H1 (cell line): Measurements from ENCODE around the gene ZNF212. TPM values are rescaled to one million over a fixed set of nuclear protein-coding genes. Genes with fewer than 3 reads are reported as not detected.

ENCODE experiments used
- JUN ChIP-seq: IDR thresholded peaks from 2 replicates; pipeline ENCODE4 v1.6.1; 2011; ENCODE audit warnings: low read depth, mild to moderate bottlenecking, improper control_type of control experiment, low read length
- RAD21 ChIP-seq, 2 experiments: IDR thresholded peaks in 1 of 2; conservative IDR thresholded peaks in 1 of 2; 2 replicates each; pipeline ENCODE4 v1.6.1; 2011; ENCODE audit warnings: low read depth in 2 of 2, low read length in 2 of 2, improper control_type of control experiment in 1 of 2, inconsistent platforms in 1 of 2, mild to moderate bottlenecking in 1 of 2, moderate library complexity in 1 of 2
- SP4 ChIP-seq: IDR thresholded peaks from 2 replicates; pipeline ENCODE4 v1.6.1; 2012; ENCODE audit warnings: low read length, inconsistent platforms
- polyA plus RNA-seq, 7 experiments: library from polyadenylated mRNA; depleted of rRNA in 3 of 7; stranded (reverse) in 5 of 7; unstranded in 2 of 7; fragments of >200 nt in 5 of 7; fragments of 200-250 nt in 2 of 7; gene quantifications; 1 replicate in 5 of 7; 2 replicates in 1 of 7; 4 replicates in 1 of 7; pipeline versions ENCODE4 v1.2.1 to v1.2.3, GENCODE V29; 2011 to 2013; ENCODE audit warnings: missing spikeins in 2 of 7, mixed read lengths in 2 of 7
- total RNA-seq: library from RNA; stranded (reverse); fragmentation: NEBNext Ultra II Directional; extraction: Animal tissue kit (Norgen Biotek cat#: 25700); gene quantifications from 2 replicates; pipeline ENCODE4 v1.2.1, GENCODE V29; 2021

ZNF212 gene
- total and polyA plus RNA-seq, 2 of the 8 experiments (the other 6 are each of a cell fraction or from before 2014, with no cell fraction given) = 6.7 to 19.3 TPM

DNA sequence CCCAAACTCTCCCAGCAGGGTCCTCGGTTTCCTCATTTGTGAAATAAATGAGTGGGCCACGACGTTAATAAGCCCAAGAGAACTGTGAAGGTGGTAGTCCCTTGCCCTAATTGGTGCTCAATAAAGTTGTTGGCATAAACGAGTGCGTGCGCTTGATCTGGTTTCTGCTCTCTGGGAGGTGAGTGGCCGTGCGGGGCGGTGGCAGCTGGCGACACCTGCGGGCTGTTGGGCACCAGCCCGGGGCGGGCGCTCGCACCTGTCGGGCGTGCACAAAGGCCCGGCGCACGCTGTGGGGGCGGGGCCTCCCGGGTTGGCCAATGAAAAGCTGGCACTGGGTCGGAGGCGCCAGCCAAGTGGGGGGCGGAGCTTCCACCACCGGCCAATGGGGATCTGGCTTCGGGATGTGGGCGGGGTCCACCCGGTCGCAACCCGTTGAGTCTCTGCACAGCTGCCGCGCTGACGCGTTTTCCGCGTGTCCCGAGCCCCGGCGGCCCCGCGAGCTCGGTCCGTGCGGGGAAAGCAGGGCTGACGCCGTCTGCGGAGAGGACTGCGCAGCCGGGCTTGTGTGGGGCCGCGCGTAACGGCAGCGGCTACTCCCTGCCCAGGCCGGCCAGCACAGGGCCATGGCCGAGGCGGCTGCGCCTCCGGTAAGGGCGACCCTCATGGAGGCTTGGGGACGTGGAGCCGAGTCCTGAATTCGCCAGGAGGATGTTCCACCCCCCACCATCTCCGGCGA lies 45.6 kb downstream of the ZNF212 start (continued):
- TF ChIP-seq JUN (no peak), RAD21 (IDR thresholded peaks at IDR 0.05 in 1 of 2, conservative IDR thresholded peaks at IDR 0.05 in 1 of 2; ENCODE audit: low read depth in 2 of 2, low read length in 2 of 2) (peak; percentile 23 to 44; a peak in 3 of 4 replicates), SP4 (peak; percentile 58; the same call in 1 of the 2 replicates)
